K562 (cell line): ENCODE measurements around the gene PLS1. TPM values are rescaled to one million over a fixed set of nuclear protein-coding genes. Genes with fewer than 3 reads are reported as not detected.
A peak's percentile ranks its signal among the peaks of the same experiment; 100 is the strongest.

Experiments
- BRF2 ChIP-seq: IDR thresholded peaks from 3 replicates; pipeline ENCODE4 v1.6.1; 2011; ENCODE audit warnings: borderline replicate concordance, mild to moderate bottlenecking; ENCODE audit not compliant: insufficient read length, insufficient read depth
- CC2D1A ChIP-seq: fragments of 450-650 bp; IDR thresholded peaks from 2 replicates; pipeline ENCODE4 v1.6.1; 2017; ENCODE audit warnings: mild to moderate bottlenecking
- CREB3 ChIP-seq: fragments of 450-650 bp; conservative IDR thresholded peaks from 2 replicates; pipeline ENCODE4 v1.6.1; 2016; ENCODE audit warnings: missing genetic modification characterization, low read depth, mild to moderate bottlenecking, missing compliant biosample characterization, moderate library complexity
- DIDO1 ChIP-seq: fragments of 450-650 bp; IDR thresholded peaks from 2 replicates; pipeline ENCODE4 v1.6.1; 2016; ENCODE audit warnings: low read depth, missing biosample characterization, missing genetic modification characterization
- ELK3 ChIP-seq: fragments of 450-650 bp; formaldehyde crosslinking; IDR thresholded peaks from 2 replicates; pipeline ENCODE4 v1.4.0; 2020; ENCODE audit warnings: mild to moderate bottlenecking
- MED1 ChIP-seq: sonication (generic); formaldehyde crosslinking; IDR thresholded peaks from 2 replicates; pipeline ENCODE4 v1.8.1; 2023; ENCODE audit warnings: missing genetic modification reagents, borderline replicate concordance
- MXD1 ChIP-seq: fragments of 250-450 bp; sonication (Bioruptor Pico); IDR thresholded peaks from 2 replicates; pipeline ENCODE4 v1.8.0; 2021; ENCODE audit warnings: borderline replicate concordance, mild to moderate bottlenecking, moderate library complexity; ENCODE audit not compliant: poor library complexity, severe bottlenecking
- POLR2AphosphoS5 ChIP-seq: IDR thresholded peaks from 2 replicates; pipeline ENCODE4 v1.6.1; 2011; ENCODE audit warnings: mild to moderate bottlenecking, low read depth, low read length, moderate library complexity; ENCODE audit not compliant: control insufficient read depth, insufficient read depth
- SLC30A9 ChIP-seq: fragments of 250-450 bp; sonication (Bioruptor Pico); IDR thresholded peaks from 2 replicates; pipeline ENCODE4 v1.8.0; 2022; ENCODE audit warnings: mild to moderate bottlenecking, moderate library complexity
- ZNF24 ChIP-seq: fragments of 450-650 bp; IDR thresholded peaks from 2 replicates; pipeline ENCODE4 v1.6.1; 2016
- ZNF395 ChIP-seq: fragments of 200-800 bp; sonication (Bioruptor generic); IDR thresholded peaks from 2 replicates; pipeline ENCODE4 v1.6.1; 2017; ENCODE audit warnings: missing genetic modification characterization, missing compliant biosample characterization
- polyA plus RNA-seq, 8 experiments: library from polyadenylated mRNA; depleted of rRNA in 4 of 8; stranded (reverse) in 5 of 8; unstranded in 3 of 8; fragments of >200 nt; fragmentation: Nextera tagmentation in 2 of 8; fragmentation: Illumina TruSeq in 1 of 8; extraction: Ambion mirVana in 2 of 8; extraction: Trizol in 1 of 8; gene quantifications; 2 replicates each; pipeline versions ENCODE4 v1.2.1 to v1.2.3, GENCODE V29; 2011 to 2014; ENCODE audit warnings: inconsistent platforms in 1 of 8, missing spikeins in 1 of 8
- total RNA-seq, 7 experiments: library from RNA; depleted of rRNA in 6 of 7; stranded (reverse); fragments of >200 nt in 6 of 7; fragmentation: Illumina TruSeq in 2 of 7; extraction: Trizol in 2 of 7; gene quantifications; 2 replicates each; pipeline versions ENCODE4 v1.2.1 to v1.2.3, GENCODE V29; 2011 to 2021; ENCODE audit warnings: low replicate concordance in 1 of 7
- TF ChIP-seq, protein P1 (sequence below): fragments of 250-450 bp; sonication (Bioruptor Pico); IDR thresholded peaks from 2 replicates; pipeline ENCODE4 v1.4.0; 2020; ENCODE audit warnings: mild to moderate bottlenecking
- TF ChIP-seq, protein P2 (sequence below): fragments of 250-450 bp; sonication (Bioruptor Pico); IDR thresholded peaks from 2 replicates; pipeline ENCODE4 v1.5.0; 2021
- TF ChIP-seq, protein P3 (sequence below): sonication (generic); formaldehyde crosslinking; IDR thresholded peaks from 2 replicates; pipeline ENCODE4 v1.8.1; 2022; ENCODE audit warnings: missing genetic modification reagents
- TF ChIP-seq, protein P4 (sequence below): IDR thresholded peaks from 2 replicates; pipeline ENCODE4 v1.6.1; 2011; ENCODE audit not compliant: insufficient read length; ENCODE audit errors: extremely low read depth

Gene PLS1
- total and polyA plus RNA-seq, 9 of the 15 experiments (the other 6 are each of a cell fraction or from before 2014, with no cell fraction given) = 6.1 to 21.3 (median 13.0) TPM

DNA sequence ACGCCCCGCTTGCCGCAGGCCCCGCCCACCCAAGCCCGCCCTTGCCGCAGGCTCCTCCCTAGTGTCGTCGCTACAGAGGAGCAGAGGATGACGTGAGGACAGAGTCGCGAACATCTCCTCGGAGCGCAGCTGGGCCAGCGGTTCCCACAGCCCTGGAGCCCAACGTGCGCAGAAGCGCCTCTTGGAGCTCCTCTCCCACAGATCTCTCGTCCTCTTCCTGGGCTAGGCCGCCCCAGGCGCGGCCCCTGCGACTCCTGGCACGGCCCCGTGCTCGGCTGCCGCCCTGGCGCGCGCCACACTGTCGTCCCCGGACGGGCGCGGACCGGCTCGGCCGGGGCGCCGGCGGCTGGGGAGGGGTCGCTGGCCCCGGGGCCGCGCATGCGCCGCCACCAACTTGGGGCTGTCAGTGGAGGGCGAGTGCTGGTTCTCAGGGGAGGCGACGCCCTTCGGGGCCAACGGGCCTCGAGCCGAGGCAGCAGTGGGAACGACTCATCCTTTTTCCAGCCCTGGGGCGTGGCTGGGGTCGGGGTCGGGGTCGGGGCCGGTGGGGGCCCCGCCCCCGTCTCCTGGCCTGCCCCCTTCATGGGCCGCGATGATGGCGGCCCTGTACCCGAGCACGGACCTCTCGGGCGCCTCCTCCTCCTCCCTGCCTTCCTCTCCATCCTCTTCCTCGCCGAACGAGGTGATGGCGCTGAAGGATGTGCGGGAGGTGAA, 127.9 kb downstream of the PLS1 start, which contains the start of gene TRPC1 (continued):
- no peak for TF ChIP-seq ZNF395 (CRISPR knock-in tag)
- TF ChIP-seq SLC30A9 (CRISPR knock-in tag) = no peak
- TF ChIP-seq, protein P1, sequence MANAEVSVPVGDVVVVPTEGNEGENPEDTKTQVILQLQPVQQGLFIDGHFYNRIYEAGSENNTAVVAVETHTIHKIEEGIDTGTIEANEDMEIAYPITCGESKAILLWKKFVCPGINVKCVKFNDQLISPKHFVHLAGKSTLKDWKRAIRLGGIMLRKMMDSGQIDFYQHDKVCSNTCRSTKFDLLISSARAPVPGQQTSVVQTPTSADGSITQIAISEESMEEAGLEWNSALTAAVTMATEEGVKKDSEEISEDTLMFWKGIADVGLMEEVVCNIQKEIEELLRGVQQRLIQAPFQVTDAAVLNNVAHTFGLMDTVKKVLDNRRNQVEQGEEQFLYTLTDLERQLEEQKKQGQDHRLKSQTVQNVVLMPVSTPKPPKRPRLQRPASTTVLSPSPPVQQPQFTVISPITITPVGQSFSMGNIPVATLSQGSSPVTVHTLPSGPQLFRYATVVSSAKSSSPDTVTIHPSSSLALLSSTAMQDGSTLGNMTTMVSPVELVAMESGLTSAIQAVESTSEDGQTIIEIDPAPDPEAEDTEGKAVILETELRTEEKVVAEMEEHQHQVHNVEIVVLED (CRISPR knock-in tag) = no peak
- TF ChIP-seq ELK3 (CRISPR knock-in tag) = no peak
- TF ChIP-seq POLR2AphosphoS5 = peak; percentile 86
- TF ChIP-seq ZNF24 = no peak
- no peak for TF ChIP-seq DIDO1 (tag)
- no peak for TF ChIP-seq BRF2
- TF ChIP-seq, protein P2, sequence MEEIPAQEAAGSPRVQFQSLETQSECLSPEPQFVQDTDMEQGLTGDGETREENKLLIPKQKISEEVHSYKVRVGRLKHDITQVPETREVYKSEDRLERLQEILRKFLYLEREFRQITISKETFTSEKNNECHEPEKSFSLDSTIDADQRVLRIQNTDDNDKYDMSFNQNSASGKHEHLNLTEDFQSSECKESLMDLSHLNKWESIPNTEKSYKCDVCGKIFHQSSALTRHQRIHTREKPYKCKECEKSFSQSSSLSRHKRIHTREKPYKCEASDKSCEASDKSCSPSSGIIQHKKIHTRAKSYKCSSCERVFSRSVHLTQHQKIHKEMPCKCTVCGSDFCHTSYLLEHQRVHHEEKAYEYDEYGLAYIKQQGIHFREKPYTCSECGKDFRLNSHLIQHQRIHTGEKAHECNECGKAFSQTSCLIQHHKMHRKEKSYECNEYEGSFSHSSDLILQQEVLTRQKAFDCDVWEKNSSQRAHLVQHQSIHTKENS (CRISPR knock-in tag) = no peak
- no peak for TF ChIP-seq CC2D1A
- no peak for TF ChIP-seq MXD1
- TF ChIP-seq, protein P3, sequence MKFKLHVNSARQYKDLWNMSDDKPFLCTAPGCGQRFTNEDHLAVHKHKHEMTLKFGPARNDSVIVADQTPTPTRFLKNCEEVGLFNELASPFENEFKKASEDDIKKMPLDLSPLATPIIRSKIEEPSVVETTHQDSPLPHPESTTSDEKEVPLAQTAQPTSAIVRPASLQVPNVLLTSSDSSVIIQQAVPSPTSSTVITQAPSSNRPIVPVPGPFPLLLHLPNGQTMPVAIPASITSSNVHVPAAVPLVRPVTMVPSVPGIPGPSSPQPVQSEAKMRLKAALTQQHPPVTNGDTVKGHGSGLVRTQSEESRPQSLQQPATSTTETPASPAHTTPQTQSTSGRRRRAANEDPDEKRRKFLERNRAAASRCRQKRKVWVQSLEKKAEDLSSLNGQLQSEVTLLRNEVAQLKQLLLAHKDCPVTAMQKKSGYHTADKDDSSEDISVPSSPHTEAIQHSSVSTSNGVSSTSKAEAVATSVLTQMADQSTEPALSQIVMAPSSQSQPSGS (CRISPR knock-in tag) = no peak
- TF ChIP-seq, protein P4, sequence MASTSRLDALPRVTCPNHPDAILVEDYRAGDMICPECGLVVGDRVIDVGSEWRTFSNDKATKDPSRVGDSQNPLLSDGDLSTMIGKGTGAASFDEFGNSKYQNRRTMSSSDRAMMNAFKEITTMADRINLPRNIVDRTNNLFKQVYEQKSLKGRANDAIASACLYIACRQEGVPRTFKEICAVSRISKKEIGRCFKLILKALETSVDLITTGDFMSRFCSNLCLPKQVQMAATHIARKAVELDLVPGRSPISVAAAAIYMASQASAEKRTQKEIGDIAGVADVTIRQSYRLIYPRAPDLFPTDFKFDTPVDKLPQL = no peak
- no peak for TF ChIP-seq MED1 (CRISPR knock-in tag)
- no peak for TF ChIP-seq CREB3 (tag)
